Esophagus muscularis mucosa (tissue), 4 donors: ENCODE measurements around the gene DMRTB1.

Source experiments
- CTCF ChIP-seq, 3 experiments: fragments of 200-600 bp in 2 of 3; fragments of 450-650 bp in 1 of 3; sonication (generic) in 2 of 3; IDR thresholded peaks; one replicate each; pipeline ENCODE4 v1.5.1; 2017 to 2019; ENCODE audit warnings: antibody characterized with exemption in 3 of 3, mild to moderate bottlenecking in 2 of 3, moderate library complexity in 1 of 3
- EP300 ChIP-seq: sonication (generic); formaldehyde crosslinking; IDR thresholded peaks from one replicate; pipeline ENCODE4 v1.6.1; 2017; ENCODE audit warnings: antibody characterized with exemption
- POLR2A ChIP-seq: fragments of 450-650 bp; IDR thresholded peaks from one replicate; pipeline ENCODE4 v1.6.1; 2017; ENCODE audit warnings: antibody characterized with exemption, moderate library complexity, mild to moderate bottlenecking, low read depth

GRCh38 chr1:53469373-53469772, 10.2 kb downstream of the DMRTB1 start:
- TF ChIP-seq CTCF (IDR thresholded peaks at IDR 0.05) (no peak), EP300 (no peak), POLR2A (no peak)
